Fibroblast of peridontal ligament (primary cell): ENCODE measurements around the gene PCSK6.

Experiments used
- DNase-seq: peaks from one replicate; pipeline ENCODE4 v3.0.0-alpha.2; 2010; ENCODE audit errors: extremely low read depth

Gene PCSK6

GRCh38 chr15:101522621-101523559, 33.4 kb upstream of the PCSK6 start:
- DNase-seq: no peak

- DNase-seq: no peak
Observed at GRCh38 chr15:101522091-101522490, 32.6 kb upstream of the PCSK6 start.

GRCh38 chr15:101521591-101521990, 32.1 kb upstream of the PCSK6 start:
- no peak for DNase-seq

DNA sequence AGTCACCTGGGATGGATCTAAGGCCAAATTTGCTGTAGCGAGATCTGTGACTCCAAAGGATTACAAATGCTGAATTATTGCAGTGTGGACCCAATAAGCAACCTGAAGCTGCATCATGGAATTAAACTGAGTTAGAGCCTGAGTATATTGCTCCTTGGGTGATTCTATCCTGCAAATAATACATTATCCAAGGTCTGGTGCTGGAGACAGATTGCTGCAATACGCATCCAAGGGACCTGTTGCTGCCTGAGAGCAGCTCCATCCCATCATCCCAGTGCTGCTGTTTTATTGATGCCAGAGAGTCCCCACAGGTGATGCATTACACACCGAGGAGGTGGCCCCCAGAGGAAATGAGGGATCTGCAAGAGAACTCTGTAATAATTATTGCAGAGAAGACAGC, 31.6 kb upstream of the PCSK6 start:
- DNase-seq: no peak

- DNase-seq: no peak
Observed at GRCh38 chr15:101520395-101520794, 30.9 kb upstream of the PCSK6 start.

DNA sequence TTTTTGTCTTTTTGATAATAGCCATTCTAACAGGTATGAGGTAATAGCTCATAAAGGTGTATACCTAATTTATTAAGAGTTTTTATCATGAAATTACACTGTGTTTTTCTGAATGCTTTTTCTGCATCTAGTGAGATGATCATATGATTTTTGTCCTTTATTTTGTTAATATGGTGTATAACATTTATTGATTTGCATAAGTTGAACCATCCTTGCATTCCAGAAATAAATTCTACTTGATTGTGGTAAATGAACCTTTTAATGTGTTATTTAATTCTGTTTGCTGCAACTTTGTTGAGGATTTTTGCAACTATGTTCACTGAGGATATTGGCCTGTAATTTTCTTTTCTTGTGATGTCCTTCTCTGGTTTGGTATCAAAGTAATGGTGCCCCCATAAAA, 28.0 kb upstream of the PCSK6 start:
- DNase-seq: no peak

DNA sequence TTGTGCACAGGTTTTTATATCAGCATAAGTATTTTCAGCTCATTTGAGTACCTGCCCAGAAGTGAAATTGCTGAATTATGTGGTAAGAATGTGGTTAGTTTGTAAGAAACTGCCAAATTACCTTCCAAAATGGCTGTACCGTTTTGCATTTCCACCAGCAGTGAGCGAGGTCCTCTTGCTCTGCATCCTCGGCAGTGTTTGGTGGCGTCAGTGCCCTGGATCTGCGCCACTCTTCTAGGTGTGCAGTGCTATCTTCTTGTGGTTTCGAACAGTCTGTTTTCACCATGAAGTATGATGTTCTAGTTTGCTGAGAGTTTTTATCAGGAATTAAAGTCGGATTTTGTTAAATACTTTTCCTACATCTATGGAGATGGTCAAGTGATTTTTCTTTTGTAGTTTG, 24.8 kb upstream of the PCSK6 start:
- DNase-seq: no peak

DNA sequence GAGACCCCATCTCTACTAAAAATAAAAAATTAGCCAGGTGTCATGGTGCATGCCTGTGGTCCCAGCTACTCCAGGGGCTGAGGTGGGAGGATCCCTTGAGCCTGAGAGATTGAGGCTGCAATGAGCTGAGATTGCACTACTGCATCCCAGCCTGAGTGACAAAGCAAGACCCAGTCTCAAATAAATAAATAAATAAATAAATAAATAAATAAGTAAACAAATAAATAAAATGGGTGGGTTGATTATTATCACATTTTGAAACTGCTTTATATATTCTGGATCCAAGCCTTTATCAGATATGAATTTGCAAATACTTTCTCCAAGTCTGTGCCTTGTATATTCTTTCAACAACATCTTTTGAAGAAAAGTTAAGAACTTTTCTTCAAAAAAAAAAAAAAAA, 22.2 kb upstream of the PCSK6 start:
- DNase-seq: no peak

- no peak for DNase-seq
Observed at GRCh38 chr15:101510212-101511197, 21.0 kb upstream of the PCSK6 start.

DNA sequence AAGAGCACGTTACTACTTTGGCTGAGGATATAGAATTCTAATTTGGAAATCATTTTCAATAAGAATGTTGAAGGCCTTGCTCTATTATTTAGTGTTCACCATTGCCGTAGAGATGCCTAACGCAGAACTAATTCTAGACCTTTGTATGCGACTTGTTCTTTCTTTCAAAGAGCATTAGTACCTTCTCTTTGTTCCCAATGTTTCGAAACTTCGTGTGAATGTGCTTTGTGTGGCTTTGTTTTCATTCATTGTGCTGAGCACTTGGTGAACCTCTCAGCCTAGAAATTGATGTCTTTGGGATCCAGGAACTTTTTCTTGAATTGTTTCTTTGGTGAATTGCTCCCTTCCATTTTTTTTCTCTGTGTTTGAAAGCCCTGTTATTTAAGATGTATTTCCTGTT, 19.8 kb upstream of the PCSK6 start:
- no peak for DNase-seq

GRCh38 chr15:101506491-101506890, 17.0 kb upstream of the PCSK6 start:
- DNase-seq: no peak

- no peak for DNase-seq
Observed at GRCh38 chr15:101505610-101506337, 16.3 kb upstream of the PCSK6 start.

- DNase-seq: no peak
Observed at GRCh38 chr15:101504866-101505609, 15.5 kb upstream of the PCSK6 start.

DNA sequence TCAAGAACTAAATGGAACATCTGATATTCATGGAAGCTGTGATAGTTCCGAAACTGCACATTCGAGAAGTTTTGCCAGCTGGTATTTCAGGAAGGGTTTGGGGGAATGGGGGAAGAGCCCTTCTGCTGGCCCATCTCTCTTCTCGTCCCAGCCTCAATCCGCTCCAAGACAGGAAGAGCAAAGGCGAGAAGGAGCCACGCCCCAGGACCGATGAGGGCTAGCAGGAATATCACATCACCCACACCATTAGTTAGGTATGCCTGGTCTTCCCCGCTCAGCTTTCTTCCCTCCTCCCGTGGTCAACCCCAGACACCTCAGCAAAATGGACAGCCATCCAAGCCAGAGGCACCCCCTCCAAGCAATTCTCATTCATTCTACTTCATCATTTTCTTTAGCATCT, 14.9 kb upstream of the PCSK6 start:
- no peak for DNase-seq

DNA sequence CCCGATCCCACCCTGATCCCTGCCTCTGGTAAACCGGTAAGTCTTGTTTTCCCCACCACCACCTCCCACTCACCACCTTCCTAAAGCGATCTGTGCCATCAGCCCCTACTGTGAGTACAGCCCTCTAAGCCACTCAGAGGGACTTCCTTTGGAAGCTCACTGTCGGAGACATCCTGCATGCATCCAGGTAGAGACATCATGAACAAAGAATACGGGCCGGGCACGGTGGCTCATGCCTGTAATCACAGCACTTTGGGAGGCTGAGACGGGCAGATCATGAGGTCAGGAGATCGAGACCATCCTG, 13.7 kb upstream of the PCSK6 start:
- no peak for DNase-seq

DNA sequence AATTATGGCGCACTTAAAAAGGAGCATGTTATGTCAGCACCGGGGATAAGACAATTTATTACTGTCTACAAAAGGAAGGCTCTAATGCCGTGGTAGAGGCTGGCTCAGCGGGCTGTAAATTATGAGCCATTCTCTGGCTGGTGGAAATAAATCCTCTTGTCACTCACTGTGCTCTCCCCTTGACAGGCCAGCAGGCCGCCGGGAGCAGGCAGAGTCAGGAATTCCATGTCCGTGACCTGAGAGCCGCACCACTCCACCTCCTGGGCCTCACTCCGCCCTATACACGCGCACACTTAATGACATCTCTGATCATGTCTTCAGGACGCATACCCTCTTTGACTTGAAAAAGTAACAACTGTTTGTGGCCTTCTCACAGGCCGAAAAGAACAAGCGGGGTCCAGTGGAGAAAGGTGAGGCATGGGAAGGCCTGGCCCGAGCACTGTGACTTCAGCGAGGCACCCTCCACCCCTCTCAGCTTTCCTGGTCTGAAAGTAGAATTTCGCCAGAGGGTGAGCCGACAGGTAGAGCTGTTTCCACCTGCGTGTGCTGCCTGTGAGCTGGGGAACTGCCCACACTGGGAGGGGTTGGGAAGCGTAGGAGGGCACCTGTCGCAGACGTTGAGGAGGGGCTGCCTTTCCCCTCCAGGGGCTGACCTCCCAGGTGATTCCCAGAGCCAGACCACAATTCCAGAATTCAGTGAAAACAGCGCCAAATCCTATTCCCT, 13.2 kb upstream of the PCSK6 start:
- DNase-seq: no peak

- no peak for DNase-seq
Observed at GRCh38 chr15:101501703-101502373, 12.3 kb upstream of the PCSK6 start.

DNA sequence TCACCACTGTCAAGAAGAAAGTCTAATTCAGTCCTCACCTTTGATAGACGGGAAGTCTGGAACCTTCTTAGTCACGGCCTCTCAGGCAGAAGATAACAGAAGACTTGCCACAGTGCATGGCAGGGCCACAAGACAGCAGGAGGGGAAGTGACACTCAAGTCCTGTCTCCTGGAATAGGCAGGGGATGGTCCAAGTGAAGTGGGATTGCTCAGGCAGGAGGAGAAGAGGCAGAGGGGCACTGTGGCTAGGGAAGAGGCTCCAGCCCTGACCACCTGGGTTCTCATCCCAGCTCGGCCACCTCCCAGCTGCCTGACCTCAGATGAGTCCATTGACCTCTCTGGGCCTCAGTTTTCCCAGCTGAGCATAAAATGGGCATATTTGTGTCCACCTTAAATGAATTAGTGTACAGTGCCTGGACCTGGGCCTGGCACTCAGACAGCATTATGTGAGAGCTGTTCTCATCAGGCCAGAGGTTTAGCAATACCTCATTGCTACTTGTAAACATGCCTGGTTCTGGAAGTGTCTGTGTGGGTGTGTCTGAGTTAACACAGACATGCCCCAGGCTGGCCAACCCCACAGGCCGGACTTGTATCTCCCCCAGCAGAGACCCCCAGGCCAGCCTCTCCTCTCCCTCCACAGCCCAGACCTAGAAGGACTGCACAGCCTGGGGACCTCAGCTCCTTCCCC, 11.5 kb upstream of the PCSK6 start:
- no peak for DNase-seq

GRCh38 chr15:101499863-101500713, 10.6 kb upstream of the PCSK6 start:
- no peak for DNase-seq
